Measurements from ENCODE around the gene ZP3. TPM values are rescaled to one million over a fixed set of nuclear protein-coding genes. Genes with fewer than 3 reads are reported as not detected.
"Not testable (repeated sequence)": the region's sequence is repeated elsewhere in the genome, so short reads cannot be mapped to it uniquely, and the experiment has no call there.

Gene ZP3
- total RNA-seq, 1 donor from 2014 or later, result 3.4 TPM

GRCh38 chr7:76393116-76394031, 31.4 kb upstream of the ZP3 start:
- Mint-ChIP-seq H3K4me1 (ENCODE audit: low read depth, unreplicated experiment) (peaks cover 13% of the 10 kb centered on the region), H3K27ac (ENCODE audit: unreplicated experiment) (peak overlapping the region; percentile 69), H3K4me3 (ENCODE audit: unreplicated experiment) (peak overlapping the region; percentile 80), H3K27me3 (ENCODE audit: unreplicated experiment) (no peaks in the 10 kb centered on the region), H3K36me3 (ENCODE audit: unreplicated experiment) (no peaks in the 10 kb centered on the region), H3K9me3 (ENCODE audit: unreplicated experiment) (peaks cover 5% of the 10 kb centered on the region)
- TF ChIP-seq, protein P1, sequence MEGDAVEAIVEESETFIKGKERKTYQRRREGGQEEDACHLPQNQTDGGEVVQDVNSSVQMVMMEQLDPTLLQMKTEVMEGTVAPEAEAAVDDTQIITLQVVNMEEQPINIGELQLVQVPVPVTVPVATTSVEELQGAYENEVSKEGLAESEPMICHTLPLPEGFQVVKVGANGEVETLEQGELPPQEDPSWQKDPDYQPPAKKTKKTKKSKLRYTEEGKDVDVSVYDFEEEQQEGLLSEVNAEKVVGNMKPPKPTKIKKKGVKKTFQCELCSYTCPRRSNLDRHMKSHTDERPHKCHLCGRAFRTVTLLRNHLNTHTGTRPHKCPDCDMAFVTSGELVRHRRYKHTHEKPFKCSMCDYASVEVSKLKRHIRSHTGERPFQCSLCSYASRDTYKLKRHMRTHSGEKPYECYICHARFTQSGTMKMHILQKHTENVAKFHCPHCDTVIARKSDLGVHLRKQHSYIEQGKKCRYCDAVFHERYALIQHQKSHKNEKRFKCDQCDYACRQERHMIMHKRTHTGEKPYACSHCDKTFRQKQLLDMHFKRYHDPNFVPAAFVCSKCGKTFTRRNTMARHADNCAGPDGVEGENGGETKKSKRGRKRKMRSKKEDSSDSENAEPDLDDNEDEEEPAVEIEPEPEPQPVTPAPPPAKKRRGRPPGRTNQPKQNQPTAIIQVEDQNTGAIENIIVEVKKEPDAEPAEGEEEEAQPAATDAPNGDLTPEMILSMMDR (IDR thresholded peaks at IDR 0.05; ENCODE audit: partially characterized antibody, unreplicated experiment), result no peak
- DNase-seq, result peak; percentile 93

GRCh38 chr7:76394957-76395356, 29.8 kb upstream of the ZP3 start:
- Mint-ChIP-seq H3K4me3 (ENCODE audit: unreplicated experiment) (peak overlapping the region; percentile 42), H3K9me3 (ENCODE audit: unreplicated experiment) (peaks cover 5% of the 10 kb centered on the region), H3K27ac (ENCODE audit: unreplicated experiment) (peak overlapping the region; percentile 79), H3K4me1 (ENCODE audit: low read depth, unreplicated experiment) (peaks cover 13% of the 10 kb centered on the region), H3K27me3 (ENCODE audit: unreplicated experiment) (peaks cover 3% of the 10 kb centered on the region), H3K36me3 (ENCODE audit: unreplicated experiment) (no peaks in the 10 kb centered on the region)
- TF ChIP-seq, protein P1 (IDR thresholded peaks at IDR 0.05; ENCODE audit: partially characterized antibody, unreplicated experiment), result no peak
- DNase-seq, result peak; percentile 28

DNA sequence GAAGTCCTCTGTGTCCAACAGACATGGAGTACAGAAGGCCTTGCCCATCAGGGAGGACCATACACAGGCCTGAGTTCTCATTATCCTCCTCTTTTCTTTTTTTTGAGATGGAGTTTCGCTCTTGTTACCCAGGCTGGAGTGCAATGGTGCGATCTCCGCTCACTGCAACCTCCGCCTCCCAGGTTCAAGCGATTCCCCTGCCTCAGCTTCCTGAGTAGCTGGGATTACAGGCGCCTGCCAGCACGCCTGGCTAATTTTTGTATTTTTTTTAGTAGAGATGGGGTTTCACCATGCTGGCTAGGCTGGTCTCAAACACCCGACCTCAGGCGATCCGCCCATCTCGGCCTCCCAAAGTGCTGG, 29.2 kb upstream of the ZP3 start:
- H3K36me3 Mint-ChIP-seq (ENCODE audit: unreplicated experiment); DNase-seq; H3K4me3 Mint-ChIP-seq (ENCODE audit: unreplicated experiment); H3K27me3 Mint-ChIP-seq (ENCODE audit: unreplicated experiment); H3K9me3 Mint-ChIP-seq (ENCODE audit: unreplicated experiment): not testable (repeated sequence)
- H3K27ac Mint-ChIP-seq (ENCODE audit: unreplicated experiment), result peak overlapping the region; percentile 79
- H3K4me1 Mint-ChIP-seq (ENCODE audit: low read depth, unreplicated experiment), result peaks cover 13% of the 10 kb centered on the region

GRCh38 chr7:76395965-76396726, 28.6 kb upstream of the ZP3 start:
- no peak overlapping the region for H3K4me3 Mint-ChIP-seq (ENCODE audit: unreplicated experiment)
- H3K27me3 Mint-ChIP-seq (ENCODE audit: unreplicated experiment), result peaks cover 3% of the 10 kb centered on the region
- H3K27ac Mint-ChIP-seq (ENCODE audit: unreplicated experiment), result peak overlapping the region; percentile 52
- no peak for DNase-seq
- H3K9me3 Mint-ChIP-seq (ENCODE audit: unreplicated experiment), result peaks cover 7% of the 10 kb centered on the region
- H3K36me3 Mint-ChIP-seq (ENCODE audit: unreplicated experiment), result no peaks in the 10 kb centered on the region
- peaks cover 13% of the 10 kb centered on the region for H3K4me1 Mint-ChIP-seq (ENCODE audit: low read depth, unreplicated experiment)
- TF ChIP-seq, protein P1 (IDR thresholded peaks at IDR 0.05; ENCODE audit: partially characterized antibody, unreplicated experiment), result no peak

- Mint-ChIP-seq H3K36me3 (ENCODE audit: unreplicated experiment) (no peaks in the 10 kb centered on the region), H3K27ac (ENCODE audit: unreplicated experiment) (no peak overlapping the region), H3K27me3 (ENCODE audit: unreplicated experiment) (peaks cover 3% of the 10 kb centered on the region), H3K4me1 (ENCODE audit: low read depth, unreplicated experiment) (peaks cover 13% of the 10 kb centered on the region), H3K9me3 (ENCODE audit: unreplicated experiment) (peaks cover 8% of the 10 kb centered on the region), H3K4me3 (ENCODE audit: unreplicated experiment) (no peak overlapping the region)
- no peak for DNase-seq
- TF ChIP-seq, protein P1 (IDR thresholded peaks at IDR 0.05; ENCODE audit: partially characterized antibody, unreplicated experiment), result no peak
Observed at GRCh38 chr7:76396864-76397263, 27.9 kb upstream of the ZP3 start.
